ENCODE results near the gene CTNNA1.
"Not testable (repeated sequence)": the region's sequence is repeated elsewhere in the genome, so short reads cannot be mapped to it uniquely, and the experiment has no call there.

CTNNA1 gene

GRCh38 chr5:138820695-138821094 is 67.5 kb downstream of the CTNNA1 start:
- DNase-seq, result no peak

DNA sequence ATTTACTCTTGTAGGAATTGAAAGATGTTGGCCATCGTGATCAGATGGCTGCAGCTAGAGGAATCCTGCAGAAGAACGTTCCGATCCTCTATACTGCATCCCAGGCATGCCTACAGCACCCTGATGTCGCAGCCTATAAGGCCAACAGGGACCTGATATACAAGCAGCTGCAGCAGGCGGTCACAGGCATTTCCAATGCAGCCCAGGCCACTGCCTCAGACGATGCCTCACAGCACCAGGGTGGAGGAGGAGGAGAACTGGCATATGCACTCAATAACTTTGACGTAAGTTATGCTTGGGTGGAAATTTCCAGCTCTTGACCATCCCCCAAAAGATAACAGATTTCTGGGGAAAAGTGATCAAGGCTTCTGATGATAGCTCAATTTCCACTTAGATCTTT is 71.3 kb downstream of the CTNNA1 start:
- no peak for DNase-seq

GRCh38 chr5:138824924-138825863 is 72.0 kb downstream of the CTNNA1 start:
- DNase-seq, result peak; percentile 20

- peak; percentile 31 for DNase-seq
These were observed 75.3 kb downstream of the CTNNA1 start for GRCh38 chr5:138828556-138828955.

DNA sequence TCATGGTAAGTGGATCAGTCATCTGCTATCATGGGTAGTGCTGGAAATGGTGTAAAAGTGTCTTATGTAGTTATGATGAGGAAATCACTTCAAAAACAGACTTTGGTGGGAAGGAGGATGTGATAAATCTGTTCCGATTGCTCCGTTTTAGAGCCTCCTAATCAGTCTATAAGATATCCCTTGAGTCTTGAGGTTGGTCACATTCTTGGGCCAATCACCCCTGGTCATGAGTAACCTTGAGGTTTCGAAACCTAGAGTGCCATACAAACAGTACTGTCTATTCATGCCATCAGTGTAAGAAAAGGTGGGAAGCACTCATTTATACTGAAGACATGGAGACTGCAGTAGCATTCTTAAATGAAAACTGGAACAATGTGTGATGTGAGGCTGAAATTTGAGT is 76.1 kb downstream of the CTNNA1 start:
- DNase-seq, result no peak

GRCh38 chr5:138831703-138832102 is 78.5 kb downstream of the CTNNA1 start:
- DNase-seq, result no peak

- DNase-seq, result no peak
These were observed 79.0 kb downstream of the CTNNA1 start for GRCh38 chr5:138832218-138832617.

DNA sequence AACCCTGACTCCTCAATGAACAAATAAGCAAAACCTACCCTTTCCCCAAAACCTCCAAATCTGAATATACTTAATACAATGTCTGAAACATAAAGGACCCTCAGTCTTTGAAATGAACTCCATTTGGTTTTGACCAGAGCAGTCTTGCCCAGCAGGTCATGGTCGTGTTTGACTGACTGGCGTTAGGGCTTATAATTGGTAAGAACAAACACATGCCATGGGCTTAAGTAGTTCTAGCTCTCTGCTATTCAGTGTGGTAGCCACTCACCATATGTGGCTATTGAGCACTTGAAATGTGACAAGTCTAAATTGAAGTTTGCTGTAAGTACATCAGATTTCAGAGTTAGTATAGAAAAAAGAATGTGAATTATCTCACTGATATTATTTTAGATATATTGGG is 79.9 kb downstream of the CTNNA1 start:
- no peak for DNase-seq

DNA sequence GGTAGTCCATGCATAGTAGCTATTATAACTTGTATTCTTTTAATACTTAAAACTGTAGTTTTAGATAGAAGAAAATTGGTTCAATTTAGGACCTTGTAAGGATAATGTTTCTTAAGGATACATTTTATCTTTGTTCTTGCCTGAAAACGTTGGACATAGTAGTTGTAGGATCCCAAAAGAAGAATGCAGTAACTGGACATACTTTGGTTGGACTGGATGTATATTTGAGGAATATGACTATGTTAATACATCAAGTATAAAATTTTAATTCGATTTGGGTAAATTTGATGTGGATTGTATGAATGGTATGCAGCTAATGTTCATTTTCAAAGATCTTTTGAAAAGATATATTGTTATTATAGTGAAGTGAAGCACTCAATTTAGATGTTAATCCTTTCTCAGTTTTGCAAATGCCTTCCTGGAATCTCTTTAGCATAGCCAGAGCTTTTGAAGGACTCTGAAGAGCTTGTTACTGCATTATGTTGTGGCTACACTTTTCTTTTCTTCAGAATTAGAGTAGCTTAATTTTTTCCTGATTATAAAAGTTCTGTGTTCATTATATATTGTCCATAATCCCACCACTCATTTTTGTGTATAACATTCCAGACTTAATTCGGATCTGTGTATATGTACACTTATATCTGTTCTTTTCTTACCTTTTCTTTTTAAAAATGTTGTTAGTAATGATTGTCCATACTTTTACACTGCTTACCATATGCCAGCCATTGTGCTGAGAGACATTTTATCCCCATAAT is 80.7 kb downstream of the CTNNA1 start:
- peak; percentile 26 for DNase-seq

DNA sequence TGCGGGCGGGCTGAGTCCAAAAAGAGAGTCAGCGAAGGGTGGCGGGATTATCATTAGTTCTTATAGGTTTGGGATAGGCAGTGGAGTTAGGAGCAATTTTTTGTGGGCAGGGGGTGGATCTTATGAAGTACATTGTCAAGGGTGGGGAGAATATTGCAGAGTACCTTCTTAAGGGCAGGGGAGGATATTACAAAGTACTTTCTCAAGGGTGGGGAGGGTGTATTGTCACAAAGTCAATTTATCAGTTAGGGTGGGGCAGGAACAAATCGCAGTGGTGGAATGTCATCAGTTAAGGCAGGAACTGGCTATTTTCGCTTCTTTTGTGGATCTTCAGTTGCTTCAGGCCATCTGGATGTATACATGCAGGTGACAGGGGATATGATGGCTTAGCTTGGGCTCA is 81.6 kb downstream of the CTNNA1 start:
- not testable (repeated sequence) for DNase-seq

- DNase-seq, result no peak
These were observed 83.9 kb downstream of the CTNNA1 start for GRCh38 chr5:138837160-138837559.

DNA sequence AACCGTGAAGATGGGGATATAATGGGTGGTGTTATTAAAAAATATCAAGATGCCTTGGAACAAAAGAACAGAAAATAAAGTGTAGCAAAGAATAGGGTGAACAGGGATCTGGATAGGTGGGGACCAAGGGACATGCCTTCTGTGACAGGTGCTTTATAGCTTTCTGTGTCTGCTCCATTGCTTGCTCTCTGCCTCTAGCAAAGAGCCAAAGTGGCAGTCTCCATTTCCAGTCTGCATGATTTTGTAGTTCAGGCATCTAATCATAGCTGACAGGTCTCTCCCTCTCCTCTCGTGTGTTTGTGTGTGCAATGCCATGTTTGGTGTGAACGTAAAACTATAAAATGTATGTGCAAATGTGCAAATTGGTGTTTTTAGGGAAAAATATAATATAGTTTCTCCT is 86.9 kb downstream of the CTNNA1 start:
- no peak for DNase-seq

DNA sequence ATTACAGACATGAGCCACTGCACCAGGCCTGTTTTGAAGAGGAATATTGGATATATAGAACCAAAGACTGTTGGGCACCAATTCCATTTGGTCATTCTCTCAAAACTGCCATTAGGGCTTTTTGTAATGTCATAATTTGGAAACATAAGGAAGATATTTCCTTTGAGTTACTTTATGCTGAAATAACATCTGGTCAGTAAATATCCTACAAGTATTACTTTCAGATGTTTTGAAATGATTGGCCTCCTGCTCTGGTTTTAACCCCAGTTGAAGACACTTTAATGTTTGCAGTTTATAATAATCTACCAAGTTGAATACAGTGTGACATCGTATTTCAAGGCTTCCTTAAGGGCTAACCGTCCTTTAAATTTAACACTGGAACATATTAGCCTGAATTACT is 88.3 kb downstream of the CTNNA1 start:
- no peak for DNase-seq

DNA sequence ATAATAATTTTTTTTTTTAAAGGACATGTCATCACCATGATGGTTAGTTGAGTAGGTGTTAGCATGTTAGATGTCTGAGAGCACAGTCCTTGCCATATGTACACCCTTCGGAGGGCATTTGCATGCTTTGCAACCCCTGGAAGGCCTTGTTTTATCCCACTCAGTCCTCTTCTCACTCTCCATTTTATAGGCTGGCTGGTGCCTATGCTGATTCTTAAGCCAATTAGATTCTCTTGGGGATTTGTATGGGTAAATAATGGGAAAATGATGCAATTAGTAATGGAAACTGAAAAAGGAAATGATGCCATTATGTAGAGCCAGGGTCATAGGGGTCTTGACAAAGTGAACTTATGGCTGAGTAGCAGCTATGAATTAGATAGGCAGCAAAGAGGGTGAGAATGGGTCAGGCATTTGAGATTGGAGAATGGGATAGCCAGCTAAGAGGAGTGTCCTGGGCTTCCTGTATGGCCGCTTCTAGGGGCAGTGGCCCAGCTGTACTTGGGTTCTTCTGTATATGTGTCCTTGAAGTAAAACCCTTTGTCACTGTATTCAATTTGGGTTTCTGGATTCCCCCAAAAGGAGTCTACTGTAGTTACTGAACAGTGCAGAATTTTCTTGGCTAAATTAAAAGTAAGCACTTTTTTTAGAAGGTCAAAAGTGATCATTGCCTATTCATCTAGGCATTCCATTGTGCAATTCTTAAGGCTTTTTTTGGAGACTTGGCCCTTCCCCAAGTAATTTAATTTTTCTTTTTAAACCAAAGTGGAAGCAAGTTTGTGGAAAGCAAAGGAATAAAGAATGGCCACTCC is 90.3 kb downstream of the CTNNA1 start:
- no peak for DNase-seq

DNA sequence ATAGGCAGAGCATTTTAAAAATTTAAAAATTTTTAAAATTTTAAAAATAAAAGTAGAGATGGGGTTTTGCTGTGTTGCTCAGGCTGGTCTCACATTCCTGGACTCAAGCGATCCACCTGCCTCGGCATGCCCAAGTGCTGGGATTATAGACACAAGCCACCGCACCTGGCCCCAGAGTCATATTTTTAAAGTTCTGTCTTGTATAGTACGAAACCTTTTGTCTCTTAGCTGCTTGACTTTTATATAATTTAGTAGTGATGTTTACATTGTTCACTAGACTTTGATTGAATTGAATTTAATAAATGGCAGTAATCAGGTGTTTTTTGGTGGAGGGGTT is 90.9 kb downstream of the CTNNA1 start:
- DNase-seq, result no peak

GRCh38 chr5:138844812-138845513 is 91.7 kb downstream of the CTNNA1 start:
- DNase-seq, result no peak

- DNase-seq, result no peak
These were observed 96.2 kb downstream of the CTNNA1 start for GRCh38 chr5:138849439-138849838.

DNA sequence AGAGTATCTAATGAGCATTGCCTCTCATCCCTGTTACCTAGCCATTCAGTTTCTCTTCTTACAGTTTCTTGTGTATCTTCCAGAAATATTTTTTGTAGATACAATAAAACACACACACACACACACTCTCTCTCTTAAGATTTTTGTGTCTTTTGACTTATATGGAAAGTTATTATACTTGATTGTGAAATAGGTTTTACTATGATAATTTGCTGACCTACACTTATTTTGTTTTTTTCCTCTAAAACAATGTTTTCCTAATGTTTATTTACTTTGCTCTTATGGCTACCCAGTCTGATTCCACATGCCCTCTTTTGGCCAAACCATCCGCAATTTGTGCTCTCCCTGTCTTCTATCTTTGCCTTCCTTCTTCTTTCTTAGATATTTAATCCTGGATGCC is 96.7 kb downstream of the CTNNA1 start:
- DNase-seq, result no peak

- no peak for DNase-seq
These were observed 97.7 kb downstream of the CTNNA1 start for GRCh38 chr5:138850865-138851435.

- no peak for DNase-seq
These were observed 99.9 kb downstream of the CTNNA1 start for GRCh38 chr5:138853132-138853531.

GRCh38 chr5:138867011-138867410 is 113.8 kb downstream of the CTNNA1 start:
- DNase-seq, result no peak

- no peak for DNase-seq
These were observed 115.8 kb downstream of the CTNNA1 start for GRCh38 chr5:138869038-138869437.

Data from NCI-H146 (cell line).